ENCODE measurements around the gene CCND1.

DNA sequence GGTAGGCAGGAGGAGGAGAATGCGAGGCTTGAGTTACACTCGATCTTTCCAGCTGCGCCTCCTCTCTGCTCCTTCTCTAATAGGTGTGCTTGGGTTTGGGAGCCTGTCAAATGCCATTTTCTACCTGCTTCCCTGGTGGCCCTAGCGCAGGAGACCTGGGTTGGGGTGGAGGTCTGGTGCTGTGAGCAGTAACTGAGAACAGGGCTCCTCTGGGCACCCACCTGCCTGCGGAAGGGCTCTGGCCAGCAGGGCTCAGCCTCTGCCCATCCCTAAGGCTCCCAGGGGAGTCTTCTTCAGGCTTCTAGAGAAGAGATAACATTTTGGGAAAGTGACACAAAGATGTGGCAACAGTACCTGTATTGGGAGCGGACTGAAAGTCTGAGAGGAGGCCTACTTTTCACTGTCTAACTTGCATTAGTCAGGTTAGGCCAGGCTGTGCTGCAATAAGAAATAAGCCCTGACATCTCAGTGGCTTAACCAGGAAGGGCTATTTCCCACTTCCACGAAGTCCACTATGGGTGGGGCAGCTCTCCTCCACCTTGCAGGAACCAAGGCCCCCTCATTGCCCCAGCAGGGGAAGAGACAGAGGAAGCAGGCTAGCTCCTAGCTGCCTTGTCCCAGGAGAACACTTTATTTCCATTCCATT is 41.8 kb downstream of the CCND1 start:
- TF ChIP-seq, protein P1, sequence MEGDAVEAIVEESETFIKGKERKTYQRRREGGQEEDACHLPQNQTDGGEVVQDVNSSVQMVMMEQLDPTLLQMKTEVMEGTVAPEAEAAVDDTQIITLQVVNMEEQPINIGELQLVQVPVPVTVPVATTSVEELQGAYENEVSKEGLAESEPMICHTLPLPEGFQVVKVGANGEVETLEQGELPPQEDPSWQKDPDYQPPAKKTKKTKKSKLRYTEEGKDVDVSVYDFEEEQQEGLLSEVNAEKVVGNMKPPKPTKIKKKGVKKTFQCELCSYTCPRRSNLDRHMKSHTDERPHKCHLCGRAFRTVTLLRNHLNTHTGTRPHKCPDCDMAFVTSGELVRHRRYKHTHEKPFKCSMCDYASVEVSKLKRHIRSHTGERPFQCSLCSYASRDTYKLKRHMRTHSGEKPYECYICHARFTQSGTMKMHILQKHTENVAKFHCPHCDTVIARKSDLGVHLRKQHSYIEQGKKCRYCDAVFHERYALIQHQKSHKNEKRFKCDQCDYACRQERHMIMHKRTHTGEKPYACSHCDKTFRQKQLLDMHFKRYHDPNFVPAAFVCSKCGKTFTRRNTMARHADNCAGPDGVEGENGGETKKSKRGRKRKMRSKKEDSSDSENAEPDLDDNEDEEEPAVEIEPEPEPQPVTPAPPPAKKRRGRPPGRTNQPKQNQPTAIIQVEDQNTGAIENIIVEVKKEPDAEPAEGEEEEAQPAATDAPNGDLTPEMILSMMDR (conservative IDR thresholded peaks at IDR 0.05; ENCODE audit: low read depth, low read length): no peak
- TF ChIP-seq EZH2 (IDR thresholded peaks at IDR 0.05; ENCODE audit: low read length, unreplicated experiment): no peak
- no peak for TF ChIP-seq EZH2phosphoT487 (IDR thresholded peaks at IDR 0.05; ENCODE audit: borderline replicate concordance, low read length)

Data from PC-3 (cell line).